H1 (cell line): ENCODE data around the gene ZBED4. TPM values are rescaled to one million over a fixed set of nuclear protein-coding genes. Genes with fewer than 3 reads are reported as not detected.

ENCODE experiments used
- CTCF ChIA-PET: fragments of 300-600 bp; sonication (Branson Sonifier 250); formaldehyde crosslinking; loops from one replicate; lab custom pipeline; 2021; ENCODE audit not compliant: partially characterized antibody; lab: Charles Lee
- POLR2A ChIA-PET: fragments of 300-600 bp; sonication (Branson Sonifier 250); formaldehyde crosslinking; loops from one replicate; lab custom pipeline; 2021; ENCODE audit warnings: inconsistent platforms; ENCODE audit not compliant: partially characterized antibody; lab: Charles Lee
- DNase-seq, 2 experiments: peaks; one replicate each; pipeline versions ENCODE4 v3.0.0 to v3.0.0-alpha.2; 2010 to 2022; ENCODE audit warnings: low spot score in 2 of 2, low read depth in 1 of 2, mixed read lengths in 1 of 2
- FAIRE-seq: peaks from 2 replicates; lab custom pipeline; 2011; peaks lifted over from hg19 to GRCh38; lab: Jason Lieb, UNC
- H2AFZ ChIP-seq: 2 replicates; pipeline ENCODE4 v1.8.1; 2012; ENCODE audit warnings: low read length, inconsistent platforms
- H2AK5ac ChIP-seq: 2 replicates; pipeline ENCODE4 v1.6.1; 2013; ENCODE audit warnings: low read depth, low read length
- H2BK120ac ChIP-seq: replicated peaks from 2 replicates; pipeline ENCODE3; 2013; ENCODE audit warnings: low read depth, low read length, inconsistent platforms
- H2BK12ac ChIP-seq: 2 replicates; pipeline ENCODE4 v1.6.1; 2013; ENCODE audit warnings: low read depth, low read length
- H2BK15ac ChIP-seq: 2 replicates; pipeline ENCODE4 v1.6.1; 2013; ENCODE audit warnings: low read length
- H2BK20ac ChIP-seq: 2 replicates; pipeline ENCODE4 v1.6.1; 2013; ENCODE audit warnings: low read length
- H2BK5ac ChIP-seq: 2 replicates; pipeline ENCODE4 v1.6.1; 2013; ENCODE audit warnings: low read depth, low read length
- H3K14ac ChIP-seq: 2 replicates; pipeline ENCODE4 v1.6.1; 2013; ENCODE audit warnings: inconsistent platforms; ENCODE audit not compliant: insufficient read length
- H3K18ac ChIP-seq: 2 replicates; pipeline ENCODE4 v1.6.1; 2013; ENCODE audit warnings: low read length; ENCODE audit errors: extremely low read depth
- H3K23ac ChIP-seq: 2 replicates; pipeline ENCODE4 v1.6.1; 2013; ENCODE audit warnings: inconsistent platforms; ENCODE audit not compliant: insufficient read length
- H3K23me2 ChIP-seq: 2 replicates; pipeline ENCODE4 v1.6.1; 2013; ENCODE audit warnings: low read depth, low read length
- H3K27ac ChIP-seq: 2 replicates; pipeline ENCODE4 v1.6.1; 2011; ENCODE audit warnings: low read depth, low read length, inconsistent platforms
- H3K27me3 ChIP-seq, 4 experiments: replicated peaks in 1 of 4; 1 replicate in 1 of 4; 2 replicates in 3 of 4; pipeline versions ENCODE4 v1.6.1 to v1.8.1; 2011 to 2013; ENCODE audit warnings: low read length in 3 of 4, mild to moderate bottlenecking in 3 of 4, inconsistent platforms in 2 of 4, mixed read lengths in 2 of 4, moderate library complexity in 1 of 4; ENCODE audit not compliant: control insufficient read depth in 3 of 4, insufficient read depth in 3 of 4; ENCODE audit errors: extremely low read depth in 1 of 4
- H3K36me3 ChIP-seq, 4 experiments: 2 replicates each; pipeline versions ENCODE4 v1.6.1 to v1.8.1; 2011 to 2013; ENCODE audit warnings: mild to moderate bottlenecking in 4 of 4, low read length in 3 of 4, moderate library complexity in 2 of 4, control low read depth in 1 of 4, inconsistent platforms in 1 of 4; ENCODE audit not compliant: insufficient read depth in 4 of 4, control insufficient read depth in 2 of 4
- H3K4ac ChIP-seq: replicated peaks from 2 replicates; pipeline ENCODE3; 2013; ENCODE audit warnings: low read length, low read depth, mixed read lengths, inconsistent platforms; ENCODE audit not compliant: insufficient read length
- H3K4me1 ChIP-seq, 4 experiments: replicated peaks in 1 of 4; 1 replicate in 1 of 4; 2 replicates in 3 of 4; pipeline versions ENCODE4 v1.6.1 to v1.8.1; 2011 to 2013; ENCODE audit warnings: low read length in 3 of 4, inconsistent platforms in 2 of 4, mixed read lengths in 1 of 4; ENCODE audit not compliant: insufficient read depth in 4 of 4, control insufficient read depth in 3 of 4
- H3K4me2 ChIP-seq, 2 experiments: 2 replicates each; pipeline versions ENCODE4 v1.6.1 to v1.8.1; 2011 to 2013; ENCODE audit warnings: low read depth in 2 of 2, low read length in 2 of 2, control low read depth in 1 of 2, inconsistent platforms in 1 of 2, mild to moderate bottlenecking in 1 of 2; ENCODE audit not compliant: insufficient read depth in 1 of 2
- H3K4me3 ChIP-seq, 4 experiments: fragments of 200-600, 300-600 bp in 1 of 4; sonication (generic), shearing (Covaris generic), sonication (Bioruptor Twin) in 1 of 4; 2 replicates each; pipeline versions ENCODE4 v1.5.1 to v1.8.1; 2011 to 2016; ENCODE audit warnings: low read length in 4 of 4, low read depth in 3 of 4, control low read depth in 2 of 4, inconsistent platforms in 2 of 4, mild to moderate bottlenecking in 2 of 4, mixed read lengths in 1 of 4, moderate library complexity in 1 of 4; ENCODE audit not compliant: insufficient read depth in 2 of 4; ENCODE audit errors: extremely low read depth in 1 of 4
- H3K56ac ChIP-seq: replicated peaks from 2 replicates; pipeline ENCODE3; 2013; ENCODE audit warnings: low read depth, mild to moderate bottlenecking, mixed read lengths, low read length, inconsistent platforms; ENCODE audit not compliant: insufficient read length
- H3K79me1 ChIP-seq: 2 replicates; pipeline ENCODE4 v1.6.1; 2013; ENCODE audit warnings: low read depth, low read length, control low read depth
- H3K79me2 ChIP-seq, 2 experiments: 2 replicates each; pipeline versions ENCODE4 v1.6.1 to v1.8.1; 2012 to 2013; ENCODE audit warnings: low read length in 2 of 2, mild to moderate bottlenecking in 2 of 2, inconsistent platforms in 1 of 2; ENCODE audit not compliant: insufficient read depth in 2 of 2, control insufficient read depth in 1 of 2
- H3K9ac ChIP-seq, 4 experiments: replicated peaks in 1 of 4; 1 replicate in 1 of 4; 2 replicates in 3 of 4; pipeline versions ENCODE4 v1.6.1 to v1.8.1; 2011 to 2013; ENCODE audit warnings: low read depth in 3 of 4, low read length in 3 of 4, control low read depth in 2 of 4, mild to moderate bottlenecking in 2 of 4, moderate library complexity in 2 of 4, inconsistent platforms in 1 of 4; ENCODE audit errors: extremely low read depth in 1 of 4
- H3K9me3 ChIP-seq, 2 experiments: 2 replicates each; pipeline versions ENCODE4 v1.6.1 to v1.8.1; 2012 to 2013; ENCODE audit warnings: mild to moderate bottlenecking in 2 of 2, moderate library complexity in 2 of 2, control low read depth in 1 of 2, inconsistent platforms in 1 of 2, low read depth in 1 of 2, low read length in 1 of 2, mixed read lengths in 1 of 2; ENCODE audit not compliant: insufficient read depth in 2 of 2
- H4K20me1 ChIP-seq, 2 experiments: replicated peaks in 1 of 2; 2 replicates each; pipeline versions ENCODE3 to v1.8.1; 2011 to 2013; ENCODE audit warnings: inconsistent platforms in 2 of 2, low read length in 2 of 2, mild to moderate bottlenecking in 1 of 2; ENCODE audit not compliant: insufficient read depth in 2 of 2, control insufficient read depth in 1 of 2
- H4K5ac ChIP-seq: 2 replicates; pipeline ENCODE4 v1.6.1; 2013; ENCODE audit warnings: low read length, low read depth, mixed read lengths, inconsistent platforms; ENCODE audit not compliant: insufficient read length
- H4K8ac ChIP-seq: 2 replicates; pipeline ENCODE4 v1.8.0; 2013; ENCODE audit warnings: mild to moderate bottlenecking, moderate library complexity, low read length, inconsistent platforms; ENCODE audit not compliant: insufficient read depth; ENCODE audit errors: extremely low read depth
- H4K91ac ChIP-seq: replicated peaks from 2 replicates; pipeline ENCODE3; 2013; ENCODE audit warnings: low read length, mixed read lengths, inconsistent platforms; ENCODE audit not compliant: insufficient read length
- CEBPB ChIP-seq: IDR thresholded peaks from 2 replicates; pipeline ENCODE4 v1.6.1; 2012; ENCODE audit warnings: low read depth, low read length
- POU5F1 ChIP-seq: IDR thresholded peaks from 2 replicates; pipeline ENCODE4 v1.6.1; 2011; ENCODE audit warnings: low read depth, mild to moderate bottlenecking, low read length, moderate library complexity
- RXRA ChIP-seq: IDR thresholded peaks from 2 replicates; pipeline ENCODE4 v1.6.1; 2011; ENCODE audit warnings: low read depth, mild to moderate bottlenecking, low read length, moderate library complexity; ENCODE audit not compliant: insufficient read depth
- TEAD4 ChIP-seq: IDR thresholded peaks from 2 replicates; pipeline ENCODE4 v1.6.1; 2012; ENCODE audit warnings: low read depth, low read length, inconsistent platforms, mixed read lengths
- WGBS, 2 experiments: shearing (Covaris generic) in 1 of 2; methylation state at CpG; one replicate each; pipeline versions ENCODE4 v1.1.6 to v1.1.7; 2013 to 2015; ENCODE audit warnings: low lambda C conversion rate in 2 of 2, mixed read lengths in 2 of 2, inconsistent platforms in 1 of 2, low coverage in 1 of 2, missing lambda C conversion rate in 1 of 2; ENCODE audit not compliant: insufficient replicate concordance in 2 of 2, insufficient coverage in 1 of 2, insufficient read length in 1 of 2; ENCODE audit errors: extremely low coverage in 1 of 2, missing lambda C conversion rate in 1 of 2; 5-methylcytosine and 5-hydroxymethylcytosine counted together
- polyA plus RNA-seq, 7 experiments: library from polyadenylated mRNA; depleted of rRNA in 3 of 7; stranded (reverse) in 5 of 7; unstranded in 2 of 7; fragments of >200 nt in 5 of 7; fragments of 200-250 nt in 2 of 7; gene quantifications; 1 replicate in 5 of 7; 2 replicates in 1 of 7; 4 replicates in 1 of 7; pipeline versions ENCODE4 v1.2.1 to v1.2.3, GENCODE V29; 2011 to 2013; ENCODE audit warnings: missing spikeins in 2 of 7, mixed read lengths in 2 of 7
- total RNA-seq: library from RNA; stranded (reverse); fragmentation: NEBNext Ultra II Directional; extraction: Animal tissue kit (Norgen Biotek cat#: 25700); gene quantifications from 2 replicates; pipeline ENCODE4 v1.2.1, GENCODE V29; 2021
- TF ChIP-seq, protein P1 (sequence below): IDR thresholded peaks from 2 replicates; pipeline ENCODE4 v1.6.1; 2012; ENCODE audit warnings: inconsistent platforms

The ZBED4 gene
- total and polyA plus RNA-seq, 2 of the 8 experiments (the other 6 are each of a cell fraction or from before 2014, with no cell fraction given) = 11.0 to 28.3 TPM

DNA sequence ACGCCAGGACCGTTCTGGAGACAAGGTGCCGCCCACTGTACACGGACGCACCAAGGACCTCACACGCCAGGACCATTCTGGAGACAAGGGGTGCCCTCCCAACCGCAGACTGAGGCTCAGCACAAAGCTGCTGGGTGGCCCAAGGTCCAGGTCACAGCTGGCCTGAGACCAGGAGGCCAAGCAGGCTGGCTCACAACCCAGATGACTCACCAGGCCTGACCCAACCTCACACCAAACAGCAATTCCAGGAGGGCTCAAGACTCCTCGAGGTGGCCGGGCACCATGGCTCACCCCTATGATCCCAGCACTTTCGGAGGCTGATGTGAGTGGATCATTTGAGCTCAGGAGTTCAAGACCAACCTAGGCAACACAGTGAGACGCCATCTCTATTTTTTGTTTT, 40.8 kb upstream of the ZBED4 start:
- no peak overlapping the region for H3K4me3 ChIP-seq
- no peak overlapping the region; the same call in 1 of the 2 replicates for H2AK5ac ChIP-seq
- peaks cover 33 to 99% of the 10 kb centered on the region in 2 experiments for H3K79me2 ChIP-seq
- H2BK12ac ChIP-seq = no peak overlapping the region
- H2BK120ac ChIP-seq = no peak overlapping the region
- H3K9me3 ChIP-seq = no peaks in the 10 kb centered on the region
- no peak overlapping the region for H4K8ac ChIP-seq
- no peak for FAIRE-seq
- no peak overlapping the region for H3K14ac ChIP-seq
- TF ChIP-seq POU5F1 (no peak), TEAD4 (no peak), RXRA (no peak), CEBPB (no peak)
- TF ChIP-seq, protein P1, sequence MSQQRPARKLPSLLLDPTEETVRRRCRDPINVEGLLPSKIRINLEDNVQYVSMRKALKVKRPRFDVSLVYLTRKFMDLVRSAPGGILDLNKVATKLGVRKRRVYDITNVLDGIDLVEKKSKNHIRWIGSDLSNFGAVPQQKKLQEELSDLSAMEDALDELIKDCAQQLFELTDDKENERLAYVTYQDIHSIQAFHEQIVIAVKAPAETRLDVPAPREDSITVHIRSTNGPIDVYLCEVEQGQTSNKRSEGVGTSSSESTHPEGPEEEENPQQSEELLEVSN = no peak
- H3K27ac ChIP-seq = no peak overlapping the region
- no peaks in the 10 kb centered on the region for H3K23me2 ChIP-seq
- no peaks in the 10 kb centered on the region for H3K4me1 ChIP-seq
- ChIA-PET POLR2A (interaction anchor here (1.6 kb wide), 2 partner anchors 8 to 13 kb away, joined by 4 to 5 read pairs; no protein-coding TSS in a partner anchor), CTCF (interaction anchor here (0.7 to 1.7 kb wide), 3 partner anchors 10 to 26 kb away, joined by 3 to 6 read pairs (median 5); no protein-coding TSS in a partner anchor)
- DNase-seq = no peak
- H3K4me2 ChIP-seq = no peak overlapping the region
- H3K9ac ChIP-seq = no peak overlapping the region
- H4K5ac ChIP-seq = no peak overlapping the region
- H2BK5ac ChIP-seq = no peak overlapping the region
- peaks cover 0 to 10% (median 6%) of the 10 kb centered on the region in 4 experiments; a peak in 5 of 8 replicates for H3K36me3 ChIP-seq
- no peak overlapping the region for H3K18ac ChIP-seq
- no peak overlapping the region for H2AFZ ChIP-seq
- H2BK20ac ChIP-seq = no peak overlapping the region
- no peak overlapping the region for H3K56ac ChIP-seq
- no peak overlapping the region for H2BK15ac ChIP-seq
- no peak overlapping the region for H3K4ac ChIP-seq
- peaks cover 13% of the 10 kb centered on the region for H3K79me1 ChIP-seq
- 89% methylated on average over 11 of the region's 11 CpGs; no CpG with 5 or more reads in 1 of the 2 experiments for WGBS, 2 experiments
- H4K20me1 ChIP-seq = peaks cover 21 to 53% of the 10 kb centered on the region in 2 experiments
- H4K91ac ChIP-seq = no peak overlapping the region
- H3K27me3 ChIP-seq = no peaks in the 10 kb centered on the region
- H3K23ac ChIP-seq = no peak overlapping the region
